Choroid plexus epithelial cell (primary cell): ENCODE results near the gene KRTAP9-6.
A peak's percentile ranks its signal among the peaks of the same experiment; 100 is the strongest.
"Not testable (repeated sequence)": the region's sequence is repeated elsewhere in the genome, so short reads cannot be mapped to it uniquely, and the experiment has no call there.

Experiments
- DNase-seq: peaks from one replicate; pipeline ENCODE4 v3.0.0-alpha.2; 2010; ENCODE audit warnings: low read depth
- H3K4me3 ChIP-seq: 2 replicates; pipeline ENCODE4 v1.5.1; 2011; ENCODE audit warnings: low read depth, mild to moderate bottlenecking, control low read depth, low read length, moderate library complexity
- TF ChIP-seq, protein P1 (sequence below): conservative IDR thresholded peaks from 2 replicates; pipeline ENCODE4 v1.5.1; 2011; ENCODE audit warnings: low read depth, mild to moderate bottlenecking, control low read depth, inconsistent platforms, low read length, moderate library complexity

KRTAP9-6 gene

DNA sequence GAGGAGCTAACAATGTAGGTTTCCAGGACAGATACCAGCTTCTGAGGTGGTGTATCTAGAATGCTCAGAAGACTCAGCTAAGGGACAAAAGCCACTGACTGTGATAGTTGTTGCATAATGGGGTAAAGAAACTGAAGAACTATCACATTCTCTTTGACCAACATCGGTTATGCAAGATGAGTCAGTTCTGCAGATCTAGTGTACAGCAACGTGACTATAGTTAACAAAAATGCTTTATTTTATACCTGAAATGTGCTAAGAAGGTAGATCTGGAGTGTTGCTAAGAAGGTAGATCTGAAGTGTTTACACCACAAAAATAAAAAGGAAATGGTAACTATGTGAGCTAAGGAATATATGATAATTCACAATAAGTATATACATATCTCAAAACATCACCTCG lies 2.5 kb downstream of the KRTAP9-6 start:
- TF ChIP-seq, protein P1, sequence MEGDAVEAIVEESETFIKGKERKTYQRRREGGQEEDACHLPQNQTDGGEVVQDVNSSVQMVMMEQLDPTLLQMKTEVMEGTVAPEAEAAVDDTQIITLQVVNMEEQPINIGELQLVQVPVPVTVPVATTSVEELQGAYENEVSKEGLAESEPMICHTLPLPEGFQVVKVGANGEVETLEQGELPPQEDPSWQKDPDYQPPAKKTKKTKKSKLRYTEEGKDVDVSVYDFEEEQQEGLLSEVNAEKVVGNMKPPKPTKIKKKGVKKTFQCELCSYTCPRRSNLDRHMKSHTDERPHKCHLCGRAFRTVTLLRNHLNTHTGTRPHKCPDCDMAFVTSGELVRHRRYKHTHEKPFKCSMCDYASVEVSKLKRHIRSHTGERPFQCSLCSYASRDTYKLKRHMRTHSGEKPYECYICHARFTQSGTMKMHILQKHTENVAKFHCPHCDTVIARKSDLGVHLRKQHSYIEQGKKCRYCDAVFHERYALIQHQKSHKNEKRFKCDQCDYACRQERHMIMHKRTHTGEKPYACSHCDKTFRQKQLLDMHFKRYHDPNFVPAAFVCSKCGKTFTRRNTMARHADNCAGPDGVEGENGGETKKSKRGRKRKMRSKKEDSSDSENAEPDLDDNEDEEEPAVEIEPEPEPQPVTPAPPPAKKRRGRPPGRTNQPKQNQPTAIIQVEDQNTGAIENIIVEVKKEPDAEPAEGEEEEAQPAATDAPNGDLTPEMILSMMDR: no peak
- no peak for DNase-seq
- H3K4me3 ChIP-seq: no peak overlapping the region

DNA sequence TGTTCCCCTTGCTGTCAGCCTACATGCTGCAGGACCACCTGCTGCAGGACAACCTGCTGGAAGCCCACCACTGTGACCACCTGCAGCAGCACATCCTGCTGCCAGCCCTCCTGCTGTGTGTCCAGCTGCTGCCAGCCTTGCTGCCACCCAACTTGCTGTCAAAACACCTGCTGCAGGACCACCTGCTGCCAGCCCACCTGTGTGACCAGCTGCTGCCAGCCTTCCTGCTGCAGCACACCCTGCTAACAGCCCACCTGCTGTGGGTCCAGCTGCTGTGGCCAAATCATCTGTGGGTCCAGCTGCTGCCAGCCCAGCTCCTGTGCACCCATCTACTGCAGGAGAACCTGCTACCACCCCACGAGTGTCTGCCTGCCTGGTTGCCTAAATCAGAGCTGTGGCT lies 6.1 kb downstream of the KRTAP9-6 start:
- not testable (repeated sequence) for DNase-seq, H3K4me3 ChIP-seq

DNA sequence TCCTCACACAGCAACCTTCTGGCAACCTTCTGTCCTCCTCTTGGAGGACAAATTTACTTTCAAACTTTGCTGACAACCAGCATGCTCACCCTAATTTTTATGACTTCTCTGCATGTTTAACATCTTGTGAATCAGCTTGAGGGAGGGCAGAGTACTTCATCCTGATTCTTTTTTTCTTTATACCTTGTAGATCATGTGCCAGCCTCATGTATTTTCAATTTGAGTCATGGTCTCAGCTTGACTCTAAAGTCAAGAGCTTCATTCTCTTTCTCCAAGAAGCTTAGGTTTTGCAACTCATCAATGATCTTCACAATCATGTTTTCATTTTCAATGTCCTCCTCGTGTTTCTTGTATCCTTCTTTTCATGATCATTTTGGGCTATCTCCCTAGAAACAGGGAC lies 6.7 kb downstream of the KRTAP9-6 start:
- TF ChIP-seq, protein P1: no peak
- DNase-seq: no peak
- H3K4me3 ChIP-seq: no peak overlapping the region

DNA sequence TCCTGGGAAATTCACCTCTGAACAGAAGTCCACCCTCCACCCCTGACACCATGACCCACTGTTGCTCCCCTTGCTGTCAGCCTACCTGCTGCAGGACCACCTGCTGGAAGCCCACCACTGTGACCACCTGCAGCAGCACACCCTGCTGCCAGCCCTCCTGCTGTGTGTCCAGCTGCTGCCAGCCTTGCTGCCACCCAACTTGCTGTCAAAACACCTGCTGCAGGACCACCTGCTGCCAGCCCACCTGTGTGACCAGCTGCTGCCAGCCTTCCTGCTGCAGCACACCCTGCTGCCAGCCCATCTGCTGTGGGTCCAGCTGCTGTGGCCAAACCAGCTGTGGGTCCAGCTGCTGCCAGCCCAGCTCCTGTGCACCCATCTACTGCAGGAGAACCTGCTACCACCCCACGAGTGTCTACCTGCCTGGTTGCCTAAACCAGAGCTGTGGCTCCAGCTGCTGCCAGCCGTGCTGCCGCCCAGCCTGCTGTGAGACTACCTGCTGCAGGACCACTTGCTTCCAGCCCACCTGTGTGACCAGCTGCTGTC lies 10.5 kb downstream of the KRTAP9-6 start, which contains the start of gene KRTAP9-7:
Gene KRTAP9-7 (plus strand): TSS at position 51 of the 543 bp plus-strand sequence. CDS start 0 bp downstream, at position 51.
- not testable (repeated sequence) for DNase-seq, H3K4me3 ChIP-seq

DNA sequence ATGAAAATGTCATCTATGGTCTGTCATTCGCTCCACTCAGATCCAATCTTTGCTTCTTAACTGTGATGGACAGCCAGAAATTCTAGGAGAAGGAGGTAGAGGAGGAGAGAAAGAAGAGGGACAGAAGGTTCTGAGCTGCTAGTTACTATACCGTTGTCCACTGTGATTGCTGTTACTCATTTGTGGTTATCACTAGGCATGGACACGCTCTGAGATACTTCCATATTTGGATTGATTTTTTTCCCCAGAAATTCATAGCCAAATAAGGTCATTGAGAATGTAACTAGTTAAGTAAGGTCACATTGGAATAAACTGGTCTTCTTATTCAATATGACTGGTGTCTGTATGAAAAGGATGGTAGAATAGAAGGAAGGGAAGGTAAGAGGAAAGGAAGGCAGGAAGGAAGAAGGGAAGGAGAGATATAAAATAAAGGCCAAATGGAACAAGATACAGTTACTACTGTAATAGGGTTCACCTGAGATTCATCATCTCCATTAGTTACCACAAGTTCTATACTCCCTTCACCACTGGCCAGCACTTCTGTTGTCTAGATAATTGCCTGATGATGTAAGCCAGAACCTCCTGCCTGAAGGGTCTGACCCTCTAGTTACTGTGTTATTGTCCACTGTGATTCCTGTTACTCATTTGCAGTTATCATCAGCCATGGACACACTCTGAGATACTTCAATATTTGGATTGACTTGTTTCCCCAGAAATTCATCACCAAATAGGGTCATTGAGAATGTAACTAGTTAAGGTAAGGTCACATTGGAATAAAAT lies 13.2 kb downstream of the KRTAP9-6 start:
- no peak overlapping the region for H3K4me3 ChIP-seq
- TF ChIP-seq, protein P1: no peak
- DNase-seq: no peak

DNA sequence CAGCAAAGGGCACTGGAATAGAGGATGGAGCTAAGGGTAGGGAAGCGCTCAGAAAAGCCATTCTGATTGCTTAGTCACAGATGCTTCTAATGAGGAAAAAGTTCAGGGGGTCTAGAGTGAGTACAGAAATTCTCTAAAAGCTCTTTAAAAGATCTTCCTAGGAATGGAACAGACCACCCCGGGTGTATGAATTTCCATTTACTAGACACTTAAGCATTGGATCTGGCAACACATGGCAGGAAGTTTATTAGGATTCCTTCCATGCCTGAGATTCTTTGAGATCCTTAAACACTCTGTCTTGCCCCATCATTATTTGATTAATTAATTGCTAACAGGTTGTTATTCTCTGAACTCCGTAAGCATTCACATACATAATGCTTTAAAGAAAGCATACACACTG lies 18.9 kb downstream of the KRTAP9-6 start:
- peak; percentile 20 for DNase-seq
- TF ChIP-seq, protein P1: no peak
- no peak overlapping the region for H3K4me3 ChIP-seq

DNA sequence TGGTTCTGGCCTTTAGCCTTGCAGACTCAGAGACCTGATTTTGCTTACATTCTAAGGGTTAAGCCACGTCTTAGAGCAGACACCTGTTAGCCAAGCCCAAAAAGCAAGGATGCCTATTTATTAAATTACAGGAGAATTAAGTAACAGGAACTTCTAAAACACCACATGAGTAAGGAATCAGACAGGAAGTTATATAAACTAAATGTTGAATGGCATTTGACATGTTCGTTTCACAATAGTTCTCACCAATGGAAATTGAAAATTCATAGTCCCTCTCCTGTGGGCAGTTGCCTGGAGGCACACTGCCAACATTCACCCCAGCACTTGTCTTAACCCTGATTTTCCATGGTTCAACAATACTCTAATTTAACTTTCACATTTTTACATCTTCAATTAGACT lies 19.4 kb downstream of the KRTAP9-6 start:
- no peak overlapping the region for H3K4me3 ChIP-seq
- TF ChIP-seq, protein P1: no peak
- DNase-seq: no peak

DNA sequence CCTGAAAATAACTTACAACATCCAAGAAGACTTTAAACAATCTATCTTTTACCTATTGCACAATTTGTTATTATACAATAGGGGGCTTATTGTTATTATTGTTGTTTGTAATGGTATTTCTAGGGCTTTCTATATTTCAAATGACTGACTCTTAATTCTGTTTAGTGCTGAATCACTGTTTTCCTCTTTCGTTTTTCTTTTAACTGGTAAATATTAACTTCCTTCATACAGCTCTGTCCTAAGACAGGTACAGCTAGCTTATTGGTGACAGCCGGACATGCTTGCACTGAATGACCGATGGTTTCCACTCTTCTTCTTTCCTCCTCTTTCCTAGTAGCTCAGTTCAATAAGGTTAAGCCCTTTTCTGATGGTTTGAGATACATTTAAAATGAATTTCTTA lies 21.9 kb downstream of the KRTAP9-6 start:
- DNase-seq: no peak
- TF ChIP-seq, protein P1: no peak
- no peak overlapping the region for H3K4me3 ChIP-seq
